ENCODE results near the gene GABRR1.

Gene GABRR1

DNA sequence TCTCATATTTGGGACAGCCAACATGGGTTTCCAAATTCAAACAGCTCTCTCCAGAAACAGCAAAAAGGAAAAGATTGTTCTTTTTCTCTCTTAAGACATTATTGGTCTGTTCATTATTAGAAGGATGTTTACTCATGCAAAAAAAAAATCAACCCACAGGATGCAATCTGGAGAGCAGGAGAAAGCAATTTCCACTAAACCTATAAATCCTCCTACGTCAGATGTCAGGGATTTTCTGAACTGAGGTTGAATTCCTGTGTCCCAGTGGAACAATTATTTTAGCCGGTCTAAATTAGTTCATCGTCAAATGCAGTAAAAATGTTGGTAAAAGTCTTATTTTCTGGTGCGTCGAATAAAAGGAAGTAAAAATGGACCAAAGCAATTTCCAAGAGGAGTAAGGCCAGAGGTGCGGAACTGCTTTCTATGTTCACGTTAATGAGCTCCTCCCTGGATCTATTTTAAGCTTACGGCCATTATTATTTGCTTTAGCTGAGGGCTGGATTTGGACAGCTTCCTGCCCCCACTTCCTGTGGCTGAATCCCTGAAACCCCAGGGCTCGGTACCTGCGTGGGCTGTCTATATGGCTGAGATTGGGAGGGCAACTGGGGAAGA, at the start of gene GABRR1:
Gene GABRR1, minus strand, starts transcription at position 60 of the 612 bp plus-strand sequence. Its CDS starts 36 bp downstream, at position 24.
- Mint-ChIP-seq H3K9me3 (ENCODE audit: low read depth) (no peaks in the 10 kb centered on the region), H3K4me3 (no peak within 1 kb of the TSS)

DNA sequence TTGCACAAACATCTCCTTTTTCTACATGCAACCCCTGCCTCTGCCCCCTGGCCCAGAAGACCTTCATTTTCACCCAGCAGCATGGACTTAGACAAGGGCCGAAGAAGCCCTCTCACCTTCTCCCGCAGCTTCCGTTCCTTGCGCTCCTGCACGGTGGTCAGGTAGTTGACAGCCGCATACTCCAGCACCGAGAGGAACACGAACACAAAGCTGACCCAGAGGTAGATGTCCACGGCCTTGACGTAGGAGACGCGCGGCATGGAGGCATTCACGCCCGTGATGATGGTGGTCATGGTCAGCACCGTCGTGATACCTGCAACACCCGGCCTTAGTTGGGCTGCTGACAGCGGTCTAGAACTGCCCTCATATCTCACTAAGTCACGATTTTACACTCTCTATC, 47.1 kb upstream of the GABRR1 start:
- Mint-ChIP-seq H3K36me3 (peaks cover 4% of the 10 kb centered on the region), H3K4me1 (ENCODE audit: low read depth) (peaks cover 3% of the 10 kb centered on the region), H3K4me3 (no peak overlapping the region), H3K27me3 (no peaks in the 10 kb centered on the region), H3K9me3 (ENCODE audit: low read depth) (no peaks in the 10 kb centered on the region), H3K27ac (no peak overlapping the region)

More for the DNA sequence above, at the start of gene GABRR1:
- H3K36me3 Mint-ChIP-seq, result no peaks in the 10 kb centered on the region
- no peaks in the 10 kb centered on the region for H3K4me1 Mint-ChIP-seq (ENCODE audit: low read depth)
- no peak within 1 kb of the TSS for H3K27ac Mint-ChIP-seq
- peaks cover 1% of the 10 kb centered on the region for H3K27me3 Mint-ChIP-seq

DNA sequence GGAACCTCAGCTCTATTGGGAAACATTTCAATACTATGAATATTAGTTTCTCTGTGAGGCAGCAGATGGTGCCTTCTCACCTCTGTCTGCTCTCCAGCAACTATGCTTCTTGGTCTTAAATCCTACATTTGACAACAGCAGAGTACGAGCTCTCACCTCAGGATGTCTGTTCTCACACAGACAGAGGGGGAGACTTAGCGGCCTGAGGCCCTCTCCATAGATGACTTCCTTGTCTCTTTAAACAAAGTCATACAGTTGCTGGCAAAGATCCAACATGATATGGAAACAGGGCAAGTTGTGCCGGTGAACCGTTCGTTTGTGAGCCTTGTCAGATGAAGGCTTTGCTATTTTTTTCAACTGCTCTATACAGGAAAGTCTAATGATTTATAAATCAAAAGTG, 43.7 kb upstream of the GABRR1 start:
- Mint-ChIP-seq H3K27ac (no peak overlapping the region), H3K27me3 (no peaks in the 10 kb centered on the region), H3K4me1 (ENCODE audit: low read depth) (peaks cover 3% of the 10 kb centered on the region), H3K4me3 (no peak overlapping the region), H3K36me3 (peaks cover 4% of the 10 kb centered on the region), H3K9me3 (ENCODE audit: low read depth) (no peaks in the 10 kb centered on the region)

DNA sequence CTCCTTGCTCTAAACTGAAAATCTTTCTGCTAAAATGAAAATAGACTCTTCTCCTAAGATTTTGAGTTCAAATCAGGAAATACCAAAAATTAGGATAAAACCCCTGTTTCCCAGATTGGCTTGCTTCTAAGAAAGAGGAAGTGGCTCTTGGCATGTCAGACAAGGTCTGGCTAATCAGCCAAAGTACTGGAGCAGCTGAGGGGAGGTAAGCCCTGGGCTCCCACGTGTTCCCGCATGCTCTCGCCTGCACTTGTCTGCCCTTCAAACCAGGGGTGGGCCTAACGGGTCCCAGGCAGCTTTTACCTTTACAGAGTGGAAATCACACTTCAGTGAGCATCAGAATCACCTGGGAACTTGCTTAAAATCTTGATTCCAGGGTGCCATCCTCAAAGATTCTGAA, 43.2 kb upstream of the GABRR1 start:
- Mint-ChIP-seq H3K4me1 (ENCODE audit: low read depth) (peaks cover 3% of the 10 kb centered on the region), H3K4me3 (no peak overlapping the region), H3K9me3 (ENCODE audit: low read depth) (no peaks in the 10 kb centered on the region), H3K27me3 (no peaks in the 10 kb centered on the region), H3K27ac (no peak overlapping the region), H3K36me3 (peaks cover 4% of the 10 kb centered on the region)

DNA sequence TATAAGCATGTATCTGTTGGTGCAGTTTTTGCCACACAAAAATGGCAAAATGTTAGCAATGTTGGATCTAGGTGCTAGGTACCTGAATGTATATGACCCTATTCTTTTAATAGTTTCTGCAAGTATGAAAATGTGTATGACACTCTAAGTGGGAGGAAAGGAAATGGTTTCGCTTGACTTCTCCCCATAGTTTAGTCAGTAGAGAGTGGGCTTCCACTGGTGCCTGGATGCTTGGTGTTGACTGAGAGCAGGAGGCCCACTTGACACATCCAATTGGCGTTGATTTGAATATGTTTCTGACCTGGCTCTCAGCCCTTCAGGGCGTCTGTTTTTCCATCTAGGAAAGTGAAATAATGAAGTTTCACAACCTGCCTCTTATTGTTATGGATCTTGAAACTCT, 41.8 kb upstream of the GABRR1 start:
- Mint-ChIP-seq H3K27me3 (no peaks in the 10 kb centered on the region), H3K4me3 (no peak overlapping the region), H3K36me3 (peaks cover 4% of the 10 kb centered on the region), H3K9me3 (ENCODE audit: low read depth) (no peaks in the 10 kb centered on the region), H3K4me1 (ENCODE audit: low read depth) (peaks cover 3% of the 10 kb centered on the region), H3K27ac (no peak overlapping the region)

DNA sequence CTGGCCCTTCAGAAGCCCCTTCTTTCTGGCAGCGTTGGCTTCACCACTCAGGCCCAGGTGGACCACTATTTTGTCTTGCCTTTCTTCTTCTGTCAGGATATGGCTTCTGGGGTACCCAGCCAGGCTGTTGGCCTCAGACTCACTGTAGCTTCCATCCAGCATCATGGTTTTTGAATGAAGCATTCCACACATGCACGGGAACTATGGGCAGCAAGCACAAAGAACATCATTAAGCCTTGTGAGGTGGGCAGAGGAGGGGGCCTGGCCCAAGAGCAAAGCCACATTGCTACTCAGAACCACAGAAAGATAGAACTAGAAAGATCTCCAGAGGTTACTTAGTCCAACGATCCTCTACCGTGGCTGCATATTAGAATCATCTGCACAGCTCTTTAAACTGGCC, 40.6 kb upstream of the GABRR1 start:
- Mint-ChIP-seq H3K27me3 (no peaks in the 10 kb centered on the region), H3K36me3 (peaks cover 2% of the 10 kb centered on the region), H3K27ac (no peak overlapping the region), H3K9me3 (ENCODE audit: low read depth) (no peaks in the 10 kb centered on the region), H3K4me3 (no peak overlapping the region), H3K4me1 (ENCODE audit: low read depth) (peaks cover 3% of the 10 kb centered on the region)

DNA sequence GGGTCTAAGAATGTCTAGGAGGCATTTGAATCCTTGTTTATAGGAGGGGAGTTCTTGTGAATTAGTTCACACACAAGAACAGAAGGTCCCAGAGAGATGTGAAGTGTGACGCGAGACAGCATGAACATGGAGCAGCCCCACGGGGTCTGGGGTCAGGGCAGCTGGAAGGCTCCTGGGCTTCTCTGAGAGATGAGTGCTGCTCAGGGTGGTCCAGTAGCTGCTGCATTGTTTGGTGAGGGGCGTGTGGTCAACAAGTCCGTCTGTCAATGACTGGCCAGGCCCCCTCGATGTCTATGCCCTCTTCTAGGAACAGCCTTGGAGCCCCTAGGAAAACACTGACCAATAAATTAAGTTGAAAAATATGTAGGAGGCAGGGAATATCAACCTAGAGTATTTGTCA, 40.2 kb upstream of the GABRR1 start:
- Mint-ChIP-seq H3K27me3 (no peaks in the 10 kb centered on the region), H3K4me3 (no peak overlapping the region), H3K27ac (no peak overlapping the region), H3K4me1 (ENCODE audit: low read depth) (peaks cover 3% of the 10 kb centered on the region), H3K36me3 (no peaks in the 10 kb centered on the region), H3K9me3 (ENCODE audit: low read depth) (no peaks in the 10 kb centered on the region)

DNA sequence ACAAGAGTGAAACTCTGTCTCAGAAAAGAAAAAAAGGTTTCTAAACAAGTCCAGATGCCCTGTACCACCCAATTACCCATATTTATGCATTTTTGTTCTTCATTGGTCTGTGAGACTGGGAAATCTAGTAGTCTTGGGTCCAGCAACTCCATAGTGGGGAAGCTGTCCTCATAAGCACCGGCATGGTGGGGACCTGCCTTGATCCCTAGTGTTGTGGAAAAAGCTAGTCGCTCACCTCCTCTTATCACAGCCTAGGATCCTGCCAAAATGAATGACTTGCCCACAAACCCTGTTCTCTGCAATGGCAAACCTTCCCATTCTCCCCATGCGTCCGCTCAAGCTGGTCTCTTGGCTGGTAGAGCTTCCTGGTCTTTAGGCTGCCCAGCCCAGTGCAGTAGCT, 38.3 kb upstream of the GABRR1 start:
- no peaks in the 10 kb centered on the region for H3K4me1 Mint-ChIP-seq (ENCODE audit: low read depth)
- no peaks in the 10 kb centered on the region for H3K27me3 Mint-ChIP-seq
- H3K4me3 Mint-ChIP-seq, result no peak overlapping the region

DNA sequence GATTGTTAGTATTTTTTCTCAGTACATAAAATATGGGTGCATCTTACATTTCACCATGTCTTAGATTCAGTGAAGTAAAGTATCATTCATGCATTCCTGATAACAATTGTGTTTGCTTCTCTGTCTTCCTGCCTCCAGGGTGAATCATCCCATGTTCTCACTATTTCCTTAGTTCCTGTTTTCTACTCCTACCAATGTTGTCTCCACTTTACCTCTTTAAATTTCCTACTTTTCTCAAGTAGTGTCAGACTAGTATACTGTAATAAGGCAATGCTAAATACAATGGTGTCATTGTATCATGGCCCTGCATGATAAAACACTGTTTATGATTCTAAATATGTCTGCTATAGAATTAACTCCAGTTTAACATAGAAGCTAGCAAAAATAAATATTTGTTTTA, 37.4 kb upstream of the GABRR1 start:
- no peaks in the 10 kb centered on the region for H3K36me3 Mint-ChIP-seq
- no peaks in the 10 kb centered on the region for H3K9me3 Mint-ChIP-seq (ENCODE audit: low read depth)
- H3K4me3 Mint-ChIP-seq, result no peak overlapping the region
- no peaks in the 10 kb centered on the region for H3K4me1 Mint-ChIP-seq (ENCODE audit: low read depth)
- no peak overlapping the region for H3K27ac Mint-ChIP-seq
- no peaks in the 10 kb centered on the region for H3K27me3 Mint-ChIP-seq

More for the DNA sequence above, 38.3 kb upstream of the GABRR1 start:
- Mint-ChIP-seq H3K36me3 (no peaks in the 10 kb centered on the region), H3K9me3 (ENCODE audit: low read depth) (no peaks in the 10 kb centered on the region), H3K27ac (no peak overlapping the region)

DNA sequence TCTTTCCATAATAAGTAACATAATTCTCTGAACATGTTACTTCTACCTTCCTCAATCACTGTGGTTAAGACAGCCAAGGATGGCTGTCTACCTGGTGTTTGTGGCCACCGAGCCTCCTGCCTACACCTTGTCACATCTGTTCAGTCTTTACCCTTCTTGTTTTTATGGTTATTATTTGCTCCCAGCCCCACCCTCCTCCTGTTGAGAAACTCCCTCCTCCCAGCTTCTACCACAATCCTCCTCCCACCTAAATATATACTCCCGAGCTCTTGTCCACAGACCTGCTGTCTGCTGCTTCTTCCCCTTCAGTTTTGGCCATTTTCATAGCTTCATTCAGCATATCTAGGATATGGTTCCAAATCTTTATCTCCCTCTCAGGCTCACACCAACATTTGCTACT, 35.7 kb upstream of the GABRR1 start:
- Mint-ChIP-seq H3K9me3 (ENCODE audit: low read depth) (no peaks in the 10 kb centered on the region), H3K27ac (no peak overlapping the region), H3K27me3 (no peaks in the 10 kb centered on the region), H3K36me3 (no peaks in the 10 kb centered on the region), H3K4me1 (ENCODE audit: low read depth) (no peaks in the 10 kb centered on the region), H3K4me3 (no peak overlapping the region)

DNA sequence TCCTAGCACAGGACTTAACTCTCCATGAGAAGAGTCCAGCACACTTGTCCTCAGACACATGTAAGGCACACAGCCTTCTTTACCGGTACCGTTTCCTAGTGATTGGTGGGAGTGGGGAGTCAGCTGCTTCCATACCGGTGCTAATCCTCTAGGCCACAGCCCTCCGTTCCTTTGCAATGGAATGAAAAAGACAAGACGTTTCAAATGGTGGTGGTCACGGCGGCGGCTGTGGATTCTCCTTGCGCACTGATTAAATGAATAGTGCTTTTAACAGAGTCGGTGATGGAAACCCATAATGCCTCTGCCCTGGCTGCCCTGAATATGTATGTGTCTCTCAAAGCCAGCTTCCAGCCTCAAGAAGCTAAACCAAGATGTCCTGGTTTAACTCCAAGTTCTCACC, 34.8 kb upstream of the GABRR1 start:
- Mint-ChIP-seq H3K27me3 (no peaks in the 10 kb centered on the region), H3K27ac (no peak overlapping the region), H3K4me3 (no peak overlapping the region), H3K9me3 (ENCODE audit: low read depth) (no peaks in the 10 kb centered on the region), H3K36me3 (no peaks in the 10 kb centered on the region), H3K4me1 (ENCODE audit: low read depth) (no peaks in the 10 kb centered on the region)

DNA sequence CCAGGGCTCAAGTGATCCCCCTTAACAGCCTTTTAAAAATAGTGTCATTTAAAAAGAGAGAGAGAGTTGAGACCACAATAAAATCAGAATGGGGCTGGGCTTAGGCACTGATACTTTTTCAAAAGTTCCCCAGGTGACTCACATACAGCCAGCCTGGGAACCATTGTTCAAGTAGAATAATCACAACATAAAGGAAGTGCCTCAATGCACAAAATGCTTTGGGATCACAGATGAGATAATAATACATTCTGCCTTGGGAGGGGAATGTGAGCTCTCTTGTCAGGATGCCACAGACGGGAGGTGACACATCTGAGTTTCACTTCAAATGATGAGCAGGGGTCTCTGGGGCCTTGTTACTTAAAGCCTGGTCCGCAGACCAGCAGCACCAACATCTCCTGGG, 34.0 kb upstream of the GABRR1 start:
- no peaks in the 10 kb centered on the region for H3K9me3 Mint-ChIP-seq (ENCODE audit: low read depth)
- no peaks in the 10 kb centered on the region for H3K36me3 Mint-ChIP-seq
- no peaks in the 10 kb centered on the region for H3K27me3 Mint-ChIP-seq
- no peak overlapping the region for H3K4me3 Mint-ChIP-seq
- H3K27ac Mint-ChIP-seq, result no peak overlapping the region
- no peaks in the 10 kb centered on the region for H3K4me1 Mint-ChIP-seq (ENCODE audit: low read depth)

DNA sequence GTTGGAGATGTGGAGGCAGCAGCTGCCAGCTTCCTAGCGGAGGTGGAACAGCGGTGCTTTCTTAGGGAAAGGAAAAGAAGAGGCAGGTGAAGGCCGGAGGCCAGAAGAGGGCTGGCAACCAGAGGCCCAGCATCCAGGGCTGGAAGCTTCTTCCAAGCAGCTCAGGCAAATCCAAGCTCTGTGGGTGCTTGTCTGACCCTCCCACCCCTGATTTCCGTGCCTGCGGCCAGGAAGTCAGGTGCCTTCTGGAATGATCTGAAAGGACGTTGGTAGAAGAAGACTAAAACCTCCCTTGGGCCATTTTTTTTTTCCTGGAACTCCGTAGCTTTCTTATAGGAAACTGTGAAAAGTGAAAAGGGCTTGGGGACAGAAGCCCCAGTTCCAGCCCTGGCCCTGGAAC, 33.1 kb upstream of the GABRR1 start:
- Mint-ChIP-seq H3K36me3 (no peaks in the 10 kb centered on the region), H3K27me3 (no peaks in the 10 kb centered on the region), H3K4me1 (ENCODE audit: low read depth) (no peaks in the 10 kb centered on the region), H3K9me3 (ENCODE audit: low read depth) (no peaks in the 10 kb centered on the region), H3K27ac (no peak overlapping the region), H3K4me3 (no peak overlapping the region)

DNA sequence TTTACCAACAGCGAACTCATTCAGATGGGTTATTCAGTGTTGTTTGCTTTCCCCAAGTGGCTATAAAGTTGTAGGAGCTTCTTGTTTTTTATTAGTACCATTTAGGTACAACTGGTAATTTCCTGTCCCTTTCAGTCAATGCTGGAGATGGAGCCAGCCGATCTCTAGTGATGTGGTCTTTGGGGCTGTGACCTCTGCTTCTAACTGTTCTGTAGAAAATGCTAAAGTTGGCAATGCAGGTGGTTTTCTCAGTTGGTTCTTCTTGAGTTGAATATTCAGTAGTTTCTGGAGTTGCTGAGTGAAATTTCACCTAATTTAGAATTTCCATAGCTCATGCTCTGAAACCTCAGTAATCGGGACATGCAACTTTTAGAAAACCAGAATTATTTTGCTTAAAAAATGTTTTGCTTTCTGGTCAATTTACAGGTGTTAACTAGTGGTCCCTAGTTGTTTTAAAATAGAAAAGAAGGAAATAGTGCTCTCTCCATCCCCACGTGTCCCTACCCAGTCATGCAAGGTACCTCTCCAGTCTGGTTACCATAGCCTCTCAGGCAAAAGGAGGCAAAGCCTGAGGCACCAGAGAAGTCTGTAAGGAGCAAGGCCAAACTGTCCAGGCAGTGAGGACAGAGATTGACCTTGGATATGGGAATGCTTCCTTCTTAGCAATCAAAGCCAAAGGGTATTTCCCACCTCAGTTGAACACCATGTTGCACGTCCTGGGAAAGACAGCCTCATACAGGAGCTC, 27.3 kb upstream of the GABRR1 start:
- Mint-ChIP-seq H3K36me3 (no peaks in the 10 kb centered on the region), H3K27me3 (no peaks in the 10 kb centered on the region), H3K27ac (no peak overlapping the region), H3K9me3 (ENCODE audit: low read depth) (no peaks in the 10 kb centered on the region), H3K4me1 (ENCODE audit: low read depth) (peaks cover 16% of the 10 kb centered on the region), H3K4me3 (no peak overlapping the region)

DNA sequence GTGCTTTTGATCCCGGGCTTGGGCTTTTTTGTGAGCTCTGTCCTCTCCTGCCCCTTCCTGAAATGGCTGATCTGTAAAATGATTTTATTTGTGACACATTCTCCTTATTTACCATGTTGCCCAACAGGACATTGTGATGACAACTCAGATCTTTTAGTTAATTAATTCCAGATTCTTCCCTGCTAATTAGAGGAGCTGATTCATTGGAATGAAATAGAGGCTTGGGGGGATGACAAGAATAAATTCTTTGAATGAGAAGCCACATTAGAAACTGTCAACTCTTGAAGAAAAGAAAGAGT, 26.1 kb upstream of the GABRR1 start:
- Mint-ChIP-seq H3K4me3 (no peak overlapping the region), H3K4me1 (ENCODE audit: low read depth) (peaks cover 25% of the 10 kb centered on the region), H3K36me3 (no peaks in the 10 kb centered on the region), H3K27ac (no peak overlapping the region), H3K27me3 (peaks cover under 1% of the 10 kb centered on the region), H3K9me3 (ENCODE audit: low read depth) (no peaks in the 10 kb centered on the region)

Data from activated naive CD8-positive, alpha-beta T cell (primary cell).